ENCODE results near the gene ARHGAP15. TPM values are rescaled to one million over a fixed set of nuclear protein-coding genes. Genes with fewer than 3 reads are reported as not detected.

ARHGAP15 gene
- polyA plus RNA-seq, 1 donor from 2014 or later: 0.30 TPM

GRCh38 chr2:143296089-143296488, 166.9 kb downstream of the ARHGAP15 start:
- Histone ChIP-seq H3K9ac (ENCODE audit: low read length) (no peak overlapping the region), H4K20me1 (ENCODE audit: insufficient read depth) (no peaks in the 10 kb centered on the region), H3K9me3 (ENCODE audit: low read length) (no peaks in the 10 kb centered on the region)

GRCh38 chr2:143297182-143297581, 168.0 kb downstream of the ARHGAP15 start:
- Histone ChIP-seq H3K27ac (ENCODE audit: low read length) (no peak overlapping the region), H3K4me3 (ENCODE audit: low read length) (no peak overlapping the region), H3K9me3 (ENCODE audit: low read length) (no peaks in the 10 kb centered on the region), H3F3A (ENCODE audit: insufficient read depth, low read length, poor library complexity, severe bottlenecking) (no peaks in the 10 kb centered on the region), H3K9ac (ENCODE audit: low read length) (no peak overlapping the region), H3K9me2 (ENCODE audit: insufficient read depth, low read length) (no peaks in the 10 kb centered on the region), H3K27me3 (ENCODE audit: insufficient read depth, low read depth, low read length) (no peaks in the 10 kb centered on the region), H3K79me2 (replicated peaks; ENCODE audit: insufficient read depth, low read length) (no peaks in the 10 kb centered on the region), H2AFZ (ENCODE audit: low read depth, low read length) (no peak overlapping the region), H4K20me1 (ENCODE audit: insufficient read depth) (no peaks in the 10 kb centered on the region), H3K36me3 (ENCODE audit: insufficient read depth, low read length) (no peaks in the 10 kb centered on the region), H3K4me2 (ENCODE audit: low read length) (no peak overlapping the region)
- TF ChIP-seq EP300 (conservative IDR thresholded peaks at IDR 0.05; ENCODE audit: poor library complexity, severe bottlenecking): no peak
- TF ChIP-seq POLR2AphosphoS5 (IDR thresholded peaks at IDR 0.05): no peak

More at GRCh38 chr2:143296089-143296488, 166.9 kb downstream of the ARHGAP15 start:
- no peak overlapping the region for H3K4me3 ChIP-seq (ENCODE audit: low read length)
- no peaks in the 10 kb centered on the region for H3K9me2 ChIP-seq (ENCODE audit: insufficient read depth, low read length)
- H3K4me2 ChIP-seq (ENCODE audit: low read length): no peak overlapping the region
- H3K36me3 ChIP-seq (ENCODE audit: insufficient read depth, low read length): no peaks in the 10 kb centered on the region
- H3F3A ChIP-seq (ENCODE audit: insufficient read depth, low read length, poor library complexity, severe bottlenecking): no peaks in the 10 kb centered on the region
- TF ChIP-seq EP300 (conservative IDR thresholded peaks at IDR 0.05; ENCODE audit: poor library complexity, severe bottlenecking): peak; percentile 87
- TF ChIP-seq REST (IDR thresholded peaks at IDR 0.05; ENCODE audit: borderline replicate concordance): no peak
- TF ChIP-seq POLR2AphosphoS5 (IDR thresholded peaks at IDR 0.05): peak; percentile 72
- no peaks in the 10 kb centered on the region for H3K79me2 ChIP-seq (replicated peaks; ENCODE audit: insufficient read depth, low read length)
- H3K27me3 ChIP-seq (ENCODE audit: insufficient read depth, low read depth, low read length): no peaks in the 10 kb centered on the region
- no peak overlapping the region for H2AFZ ChIP-seq (ENCODE audit: low read depth, low read length)
- no peak overlapping the region for H3K27ac ChIP-seq (ENCODE audit: low read length)

- Histone ChIP-seq H3K36me3 (ENCODE audit: insufficient read depth, low read length) (no peaks in the 10 kb centered on the region), H3K27me3 (ENCODE audit: insufficient read depth, low read depth, low read length) (no peaks in the 10 kb centered on the region), H3K4me2 (ENCODE audit: low read length) (no peak overlapping the region), H3K4me3 (ENCODE audit: low read length) (no peak overlapping the region), H3K9me2 (ENCODE audit: insufficient read depth, low read length) (no peaks in the 10 kb centered on the region), H2AFZ (ENCODE audit: low read depth, low read length) (no peak overlapping the region), H3K27ac (ENCODE audit: low read length) (no peak overlapping the region), H4K20me1 (ENCODE audit: insufficient read depth) (no peaks in the 10 kb centered on the region), H3K79me2 (replicated peaks; ENCODE audit: insufficient read depth, low read length) (no peaks in the 10 kb centered on the region), H3K9ac (ENCODE audit: low read length) (no peak overlapping the region), H3F3A (ENCODE audit: insufficient read depth, low read length, poor library complexity, severe bottlenecking) (no peaks in the 10 kb centered on the region), H3K9me3 (ENCODE audit: low read length) (no peaks in the 10 kb centered on the region)
- TF ChIP-seq RAD21 (conservative IDR thresholded peaks at IDR 0.05) (no peak), EP300 (conservative IDR thresholded peaks at IDR 0.05; ENCODE audit: poor library complexity, severe bottlenecking) (no peak), CTCF (IDR thresholded peaks at IDR 0.05; ENCODE audit: poor library complexity, severe bottlenecking) (no peak), POLR2AphosphoS5 (IDR thresholded peaks at IDR 0.05) (no peak), TAF1 (IDR thresholded peaks at IDR 0.05; ENCODE audit: low read depth) (no peak), REST (IDR thresholded peaks at IDR 0.05; ENCODE audit: borderline replicate concordance) (no peak), SMC3 (conservative IDR thresholded peaks at IDR 0.05; ENCODE audit: poor library complexity) (no peak)
Observed at GRCh38 chr2:143300536-143300935, 171.3 kb downstream of the ARHGAP15 start.
